GM19023 (cell line): ENCODE results near the gene ZNF737.
"Not testable (repeated sequence)": the region's sequence is repeated elsewhere in the genome, so short reads cannot be mapped to it uniquely, and the experiment has no call there.

Source experiments
- ATAC-seq: cut with Tn5 transposase; IDR thresholded peaks from one replicate; pipeline ENCODE4 v1.9.1; 2021; ENCODE audit warnings: mild to moderate bottlenecking, moderate library complexity; ENCODE audit not compliant: unreplicated experiment

ZNF737 gene

DNA sequence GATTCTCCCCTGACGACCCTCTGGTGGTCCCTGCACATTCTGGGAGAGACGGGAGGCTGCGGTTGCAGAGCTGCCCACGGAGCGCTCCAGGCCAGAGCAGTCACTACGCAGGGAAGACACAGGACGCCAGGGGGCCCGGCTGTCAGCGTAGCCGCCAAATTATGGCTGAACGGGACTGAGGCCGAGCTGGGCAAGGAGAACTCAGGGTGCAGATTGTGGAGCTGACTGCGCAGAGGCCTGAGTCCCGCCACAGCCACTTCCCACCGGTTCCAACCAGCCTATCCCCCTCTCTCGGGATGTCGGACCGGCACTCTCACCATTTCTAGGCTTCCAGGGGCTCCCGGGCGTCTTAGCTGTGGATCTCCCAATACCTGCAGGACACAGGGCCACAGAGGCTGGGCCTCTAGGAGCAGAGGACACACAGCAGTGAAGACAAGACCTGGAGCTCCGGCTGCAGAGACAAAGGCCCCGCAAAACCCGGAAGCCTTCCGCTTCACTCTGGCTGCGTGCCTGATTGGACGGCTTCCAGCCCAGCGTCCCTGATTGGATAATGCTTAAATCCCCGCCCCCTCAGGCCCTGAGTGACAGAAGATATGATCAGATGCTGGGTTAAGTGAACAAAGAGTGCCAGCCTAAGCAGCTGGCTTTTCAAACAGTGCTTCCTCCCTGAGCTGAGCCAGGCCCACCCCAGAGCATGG, at the start of gene ZNF737:
TSS of gene ZNF737 (minus strand) at position 461 of the 698 bp plus-strand sequence. CDS start at position 320, 141 bp downstream.
- peak; percentile 94 for ATAC-seq

DNA sequence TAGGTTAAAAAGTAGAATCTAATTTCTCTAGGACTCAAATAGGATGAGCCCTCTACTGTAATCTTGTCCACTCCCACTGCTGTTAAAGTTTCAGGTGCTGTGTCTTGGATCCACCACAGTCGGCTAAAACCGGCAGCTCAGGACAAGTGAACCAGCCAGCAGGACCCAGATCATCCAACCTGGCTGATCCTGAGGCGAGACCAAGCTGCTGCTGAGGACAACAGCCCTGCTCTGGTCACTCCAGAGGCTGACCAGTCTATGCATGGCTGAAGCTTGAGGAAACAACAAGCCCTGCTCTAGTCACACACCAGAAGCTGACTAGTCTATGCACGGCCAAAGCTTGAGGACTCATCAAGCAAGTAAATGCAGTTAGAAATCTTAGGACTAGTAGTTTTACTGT, 49.4 kb upstream of the ZNF737 start:
- not testable (repeated sequence) for ATAC-seq

DNA sequence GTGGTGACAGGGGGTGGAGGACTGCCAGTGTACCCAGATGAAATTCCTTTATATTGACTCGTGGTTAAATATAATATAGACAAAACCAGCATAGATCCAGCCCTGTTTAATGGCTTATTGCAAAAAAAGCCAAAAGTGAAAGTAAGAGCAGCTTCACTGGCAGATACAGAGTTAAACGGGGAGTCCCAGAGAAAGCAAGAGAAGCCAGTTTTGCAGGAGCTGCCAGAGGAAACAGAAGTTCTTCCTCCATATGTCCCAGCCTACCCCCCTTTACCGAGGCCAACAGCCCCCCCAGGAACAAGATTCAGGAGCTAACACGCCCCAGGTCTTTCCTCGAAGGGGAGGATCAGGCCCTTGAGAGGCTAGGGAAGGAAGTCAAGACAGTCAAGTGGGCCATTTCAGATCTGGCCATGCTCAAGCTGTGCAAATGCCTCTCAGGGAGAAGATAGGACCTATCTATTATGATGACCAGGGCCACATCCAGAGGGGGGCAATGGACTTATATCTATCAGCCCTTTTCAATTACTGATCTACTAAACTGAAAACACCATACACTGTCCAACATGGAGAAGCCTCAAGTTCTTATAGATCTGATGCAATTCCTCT, 47.2 kb upstream of the ZNF737 start:
- ATAC-seq, result no peak

DNA sequence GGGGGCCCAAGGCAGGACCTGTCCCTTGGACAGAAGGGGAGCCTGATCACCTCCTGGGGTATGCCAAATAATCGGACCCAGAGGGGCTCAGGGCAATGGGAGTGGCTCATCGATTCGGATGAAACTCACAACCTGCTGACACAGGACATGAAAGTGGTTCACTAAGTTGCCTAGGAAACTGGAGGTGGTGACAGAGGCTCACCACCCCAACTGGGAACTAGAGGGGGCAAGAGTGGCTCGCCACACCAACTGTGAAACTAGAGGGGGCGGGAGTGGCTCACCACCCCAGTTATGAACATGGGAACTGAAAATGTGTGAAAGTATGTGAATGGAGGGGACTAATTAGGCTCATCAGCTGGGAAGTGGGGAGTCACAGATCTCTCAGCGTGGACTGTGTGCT, 46.3 kb upstream of the ZNF737 start:
- ATAC-seq, result no peak

DNA sequence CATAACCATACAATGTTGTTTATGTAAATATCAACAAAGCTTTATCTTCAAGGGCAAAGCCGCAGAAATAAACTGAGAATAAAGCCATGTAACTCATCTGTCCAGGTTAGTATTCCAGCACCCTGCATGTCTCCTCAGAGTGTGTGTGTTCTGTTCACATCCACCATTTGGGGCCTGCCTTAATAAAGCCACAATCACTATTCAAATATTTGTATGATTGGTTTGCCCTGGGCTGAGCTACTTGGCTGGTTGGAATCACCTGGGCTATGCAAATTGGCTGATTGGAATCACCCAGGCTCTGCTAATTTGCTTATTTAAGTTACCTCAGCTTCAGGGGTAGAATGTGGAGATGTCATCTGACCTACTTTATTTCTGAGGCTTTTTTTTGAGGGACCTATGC, 42.4 kb upstream of the ZNF737 start:
- ATAC-seq, result no peak

DNA sequence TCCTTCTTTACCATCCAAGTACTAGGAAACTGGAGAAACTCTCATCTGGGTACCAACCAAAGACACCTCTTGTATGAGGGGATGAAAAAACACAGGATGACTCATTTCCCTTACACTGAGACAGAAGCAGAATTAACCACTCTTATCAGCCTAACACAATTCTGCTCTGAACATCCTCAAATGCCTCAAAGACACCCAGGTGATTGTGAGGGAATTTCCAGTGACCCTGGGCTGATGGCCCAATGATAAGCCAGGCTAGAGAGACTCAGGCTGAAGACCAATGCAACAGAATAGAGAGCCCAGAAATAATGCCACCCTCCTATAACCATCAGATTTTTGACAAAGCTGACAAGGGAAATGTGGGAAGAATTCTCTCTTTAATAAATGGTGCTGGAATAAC, 7.0 kb downstream of the ZNF737 start:
- no peak for ATAC-seq

DNA sequence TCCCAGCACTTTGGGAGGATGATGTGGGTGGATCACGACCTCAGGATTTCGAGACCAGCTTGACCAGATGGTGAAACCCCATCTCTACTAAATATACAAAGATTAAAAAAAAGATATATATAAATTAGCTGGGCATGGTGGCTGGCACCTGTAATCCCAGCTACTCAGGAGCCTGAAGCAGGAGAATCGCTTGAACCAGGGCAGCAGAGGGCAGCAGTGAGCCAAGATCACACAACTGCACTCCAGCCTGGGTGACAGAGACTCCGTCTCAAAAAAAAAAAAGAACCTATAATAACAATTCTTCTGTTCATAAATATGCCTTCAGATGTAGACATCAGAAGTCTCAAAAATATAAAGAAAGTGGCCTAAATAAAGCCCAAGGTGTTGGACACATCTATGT, 7.6 kb downstream of the ZNF737 start:
- ATAC-seq, result no peak

DNA sequence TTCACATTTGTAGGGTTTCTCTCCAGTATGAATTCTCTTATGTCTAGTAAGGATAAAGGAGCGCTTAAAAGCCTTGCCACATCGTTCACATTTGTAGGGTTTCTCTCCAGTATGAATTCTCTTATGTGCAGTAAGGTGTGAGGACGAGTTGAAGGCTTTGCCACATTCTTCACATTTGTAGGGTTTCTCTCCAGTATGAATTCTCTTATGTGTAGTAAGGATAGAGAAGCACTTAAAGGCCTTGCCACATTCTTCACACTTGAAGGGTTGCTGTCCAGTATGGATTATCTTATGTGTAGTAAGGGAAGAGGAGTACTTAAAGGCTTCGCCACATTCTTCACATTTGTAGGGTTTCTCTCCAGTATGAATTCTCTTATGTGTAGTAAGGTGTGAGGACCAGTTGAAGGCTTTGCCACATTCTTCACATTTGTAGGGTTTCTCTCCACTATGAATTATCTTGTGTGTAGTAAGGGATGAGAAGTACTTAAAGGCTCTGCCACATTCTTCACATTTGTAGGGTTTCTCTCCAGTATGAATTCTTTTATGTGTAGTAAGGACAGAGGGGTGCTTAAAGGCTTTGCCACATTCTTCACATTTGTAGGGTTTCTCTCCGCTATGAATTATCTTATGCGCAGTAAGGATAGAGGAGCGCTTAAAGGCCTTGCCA, 20.8 kb downstream of the ZNF737 start:
- ATAC-seq, result not testable (repeated sequence)

DNA sequence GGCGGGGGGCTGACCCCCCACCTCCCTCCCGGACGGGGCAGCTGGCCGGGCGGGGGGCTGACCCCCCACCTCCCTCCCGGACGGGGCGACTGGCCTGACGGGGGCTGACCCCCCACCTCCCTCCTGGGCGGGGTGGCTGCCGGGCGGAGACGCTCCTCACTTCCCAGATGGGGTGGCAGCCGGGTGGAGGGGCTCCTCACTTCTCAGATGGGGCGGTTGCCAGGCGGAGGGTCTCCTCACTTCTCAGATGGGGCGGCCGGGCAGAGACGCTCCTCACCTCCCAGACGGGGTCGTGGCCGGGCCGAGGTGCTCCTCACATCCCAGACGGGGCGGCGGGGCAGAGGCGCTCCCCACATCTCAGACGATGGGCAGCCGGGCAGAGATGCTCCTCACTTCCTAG, 35.3 kb downstream of the ZNF737 start:
- not testable (repeated sequence) for ATAC-seq

DNA sequence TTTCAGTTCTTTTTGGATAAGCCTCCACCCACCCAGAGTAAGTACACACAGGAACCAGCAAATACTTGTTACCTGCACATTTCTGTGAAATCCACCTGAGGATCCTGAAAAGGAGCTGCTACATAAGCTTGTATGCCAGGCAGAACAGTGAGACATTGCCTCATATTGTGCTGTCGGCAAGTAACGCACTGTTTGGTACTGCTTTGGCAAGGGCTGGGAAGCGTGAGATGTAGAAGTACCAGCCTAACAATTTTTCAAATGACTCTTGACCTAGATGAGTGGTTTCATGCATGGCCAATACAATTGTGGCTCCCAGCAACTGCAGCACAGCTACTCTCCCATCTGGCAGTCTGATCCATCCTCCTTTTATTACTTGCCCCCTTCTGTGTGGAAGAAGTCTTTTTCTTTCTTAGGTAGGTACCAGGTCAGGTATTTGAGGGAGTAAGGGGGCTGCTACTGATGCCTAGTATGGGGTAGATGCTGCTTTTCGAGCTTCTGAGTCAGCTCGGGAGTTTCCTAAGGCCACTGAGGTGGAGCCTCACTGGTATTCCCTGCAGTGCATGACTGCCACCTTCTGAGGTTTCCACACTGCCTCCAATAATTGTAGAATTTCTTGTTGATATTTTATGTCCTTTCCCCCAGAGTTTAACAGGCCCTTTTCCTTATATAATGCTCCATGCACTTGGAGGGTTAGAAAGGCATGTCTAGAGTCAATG, 52.2 kb downstream of the ZNF737 start:
- no peak for ATAC-seq

DNA sequence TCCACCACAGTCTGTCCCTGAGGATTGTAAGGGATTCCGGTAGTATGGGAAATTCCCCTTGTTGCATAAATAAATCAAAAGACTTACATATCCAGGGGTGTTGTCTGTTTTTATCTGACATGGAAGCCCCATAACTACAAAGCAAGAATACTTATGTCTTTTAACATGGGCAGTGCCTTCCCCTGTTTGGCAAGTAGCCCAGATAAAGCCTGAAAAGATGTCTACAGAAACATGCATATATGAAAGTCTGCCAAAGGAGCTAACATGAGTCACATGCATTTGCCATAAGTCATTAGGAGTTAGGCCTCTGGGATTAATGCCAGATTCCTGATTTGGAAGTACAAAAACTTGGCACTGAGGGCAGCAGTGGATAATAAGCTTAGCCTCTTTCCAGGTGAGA, 62.1 kb downstream of the ZNF737 start:
- ATAC-seq, result no peak
